Measurements from ENCODE around the gene ROPN1L. TPM values are rescaled to one million over a fixed set of nuclear protein-coding genes. Genes with fewer than 3 reads are reported as not detected.

Gene ROPN1L
- total RNA-seq, 1 donor from 2014 or later, result 0.45 TPM

- DNase-seq (ENCODE audit: low spot score in 2 of 2, unreplicated experiment in 2 of 2), result no peak
- Mint-ChIP-seq H3K4me1 (peaks cover 6% of the 10 kb centered on the region), H3K9me3 (no peaks in the 10 kb centered on the region), H3K36me3 (no peaks in the 10 kb centered on the region), H3K4me3 (no peak overlapping the region), H3K27ac (no peak overlapping the region), H3K27me3 (ENCODE audit: low read depth) (peaks cover 14% of the 10 kb centered on the region)
- TF ChIP-seq, protein P1, sequence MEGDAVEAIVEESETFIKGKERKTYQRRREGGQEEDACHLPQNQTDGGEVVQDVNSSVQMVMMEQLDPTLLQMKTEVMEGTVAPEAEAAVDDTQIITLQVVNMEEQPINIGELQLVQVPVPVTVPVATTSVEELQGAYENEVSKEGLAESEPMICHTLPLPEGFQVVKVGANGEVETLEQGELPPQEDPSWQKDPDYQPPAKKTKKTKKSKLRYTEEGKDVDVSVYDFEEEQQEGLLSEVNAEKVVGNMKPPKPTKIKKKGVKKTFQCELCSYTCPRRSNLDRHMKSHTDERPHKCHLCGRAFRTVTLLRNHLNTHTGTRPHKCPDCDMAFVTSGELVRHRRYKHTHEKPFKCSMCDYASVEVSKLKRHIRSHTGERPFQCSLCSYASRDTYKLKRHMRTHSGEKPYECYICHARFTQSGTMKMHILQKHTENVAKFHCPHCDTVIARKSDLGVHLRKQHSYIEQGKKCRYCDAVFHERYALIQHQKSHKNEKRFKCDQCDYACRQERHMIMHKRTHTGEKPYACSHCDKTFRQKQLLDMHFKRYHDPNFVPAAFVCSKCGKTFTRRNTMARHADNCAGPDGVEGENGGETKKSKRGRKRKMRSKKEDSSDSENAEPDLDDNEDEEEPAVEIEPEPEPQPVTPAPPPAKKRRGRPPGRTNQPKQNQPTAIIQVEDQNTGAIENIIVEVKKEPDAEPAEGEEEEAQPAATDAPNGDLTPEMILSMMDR (IDR thresholded peaks at IDR 0.05; ENCODE audit: unreplicated experiment), result no peak
These were observed 4.8 kb downstream of the ROPN1L start for GRCh38 chr5:10446490-10446889.

- H3K4me3 Mint-ChIP-seq, result no peak overlapping the region
- H3K27ac Mint-ChIP-seq, result no peak overlapping the region
These were observed 5.4 kb downstream of the ROPN1L start for GRCh38 chr5:10447041-10447440.

GRCh38 chr5:10448754-10449360 is 7.2 kb downstream of the ROPN1L start:
- Mint-ChIP-seq H3K4me3 (no peak overlapping the region), H3K4me1 (peaks cover 13% of the 10 kb centered on the region), H3K9me3 (no peaks in the 10 kb centered on the region), H3K27me3 (ENCODE audit: low read depth) (peaks cover under 1% of the 10 kb centered on the region), H3K27ac (no peak overlapping the region), H3K36me3 (no peaks in the 10 kb centered on the region)
- TF ChIP-seq, protein P1 (IDR thresholded peaks at IDR 0.05; ENCODE audit: unreplicated experiment), result no peak
- no peak for DNase-seq (ENCODE audit: low spot score in 2 of 2, unreplicated experiment in 2 of 2)

More at GRCh38 chr5:10447041-10447440, 5.4 kb downstream of the ROPN1L start:
- TF ChIP-seq, protein P1 (IDR thresholded peaks at IDR 0.05; ENCODE audit: unreplicated experiment), result no peak
- no peaks in the 10 kb centered on the region for H3K36me3 Mint-ChIP-seq
- no peaks in the 10 kb centered on the region for H3K9me3 Mint-ChIP-seq
- no peak for DNase-seq (ENCODE audit: low spot score in 2 of 2, unreplicated experiment in 2 of 2)
- peaks cover 6% of the 10 kb centered on the region for H3K4me1 Mint-ChIP-seq
- H3K27me3 Mint-ChIP-seq (ENCODE audit: low read depth), result peaks cover 13% of the 10 kb centered on the region

DNA sequence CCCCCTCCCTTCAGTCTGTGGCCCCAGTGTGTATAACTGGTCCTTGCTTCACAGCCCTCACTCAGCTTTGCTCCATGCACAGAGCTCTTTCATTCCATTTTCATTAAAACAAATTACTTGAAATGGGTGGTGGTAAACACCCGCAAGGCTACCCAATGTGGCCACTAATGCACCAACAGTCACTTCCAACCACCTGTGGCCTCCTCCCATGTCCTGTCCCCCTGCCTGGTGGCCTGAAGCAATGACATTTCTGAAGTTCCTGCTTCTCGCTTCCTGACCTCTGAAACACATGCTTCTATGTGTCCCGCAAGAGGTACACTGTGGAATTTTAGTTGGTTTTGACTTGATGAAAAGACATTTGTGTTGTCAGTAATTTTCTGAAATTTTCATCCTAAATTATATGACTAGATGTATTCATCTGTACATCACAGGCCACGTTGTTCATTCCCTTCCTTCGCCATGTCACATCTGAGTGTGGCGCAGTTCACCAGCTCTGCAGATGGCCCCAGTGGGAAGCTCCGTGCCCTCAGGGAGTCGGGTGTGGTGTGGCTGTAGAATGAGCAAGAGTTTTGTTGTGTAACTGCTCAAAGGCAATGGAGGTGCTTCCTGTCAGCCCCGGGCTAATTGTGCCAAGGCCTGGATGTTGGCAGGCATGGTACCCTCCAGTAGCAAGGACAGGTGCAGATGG is 9.6 kb downstream of the ROPN1L start:
- TF ChIP-seq, protein P1 (IDR thresholded peaks at IDR 0.05; ENCODE audit: unreplicated experiment), result no peak
- H3K4me3 Mint-ChIP-seq, result no peak overlapping the region
- DNase-seq (ENCODE audit: low spot score in 2 of 2, unreplicated experiment in 2 of 2), result no peak

GRCh38 chr5:10452768-10453331 is 11.2 kb downstream of the ROPN1L start:
- H3K27ac Mint-ChIP-seq, result no peak overlapping the region

More for the DNA sequence above, 9.6 kb downstream of the ROPN1L start:
- H3K27ac Mint-ChIP-seq, result no peak overlapping the region
- H3K9me3 Mint-ChIP-seq, result no peaks in the 10 kb centered on the region
- H3K27me3 Mint-ChIP-seq (ENCODE audit: low read depth), result peaks cover 2% of the 10 kb centered on the region
- H3K4me1 Mint-ChIP-seq, result peaks cover 26% of the 10 kb centered on the region
- H3K36me3 Mint-ChIP-seq, result no peaks in the 10 kb centered on the region

More at GRCh38 chr5:10452768-10453331, 11.2 kb downstream of the ROPN1L start:
- H3K4me1 Mint-ChIP-seq, result peaks cover 28% of the 10 kb centered on the region
- DNase-seq (ENCODE audit: low spot score in 2 of 2, unreplicated experiment in 2 of 2), result no peak
- TF ChIP-seq, protein P1 (IDR thresholded peaks at IDR 0.05; ENCODE audit: unreplicated experiment), result peak; percentile 43
- peaks cover 2% of the 10 kb centered on the region for H3K27me3 Mint-ChIP-seq (ENCODE audit: low read depth)
- no peak overlapping the region for H3K4me3 Mint-ChIP-seq
- no peaks in the 10 kb centered on the region for H3K9me3 Mint-ChIP-seq
- no peaks in the 10 kb centered on the region for H3K36me3 Mint-ChIP-seq
